Cardiac atrium fibroblast (primary cell): ENCODE measurements around the gene ZMYM1. TPM values are rescaled to one million over a fixed set of nuclear protein-coding genes. Genes with fewer than 3 reads are reported as not detected.

Experiments
- total RNA-seq: library from RNA; depleted of rRNA; stranded (reverse); fragments of >200 nt; gene quantifications from 2 replicates; pipeline ENCODE4 v1.2.3, GENCODE V29; 2015

ZMYM1 gene
- total RNA-seq, result 6.9 and 22.0 TPM in 2 replicates

GRCh38 chr1:35079003-35079930 lies at the start of gene ZMYM1:
Gene ZMYM1 (plus strand): TSS chr1:35079385. CDS start chr1:35093988, 14,603 bp downstream.

Other genes with a start within 250 kb of the ZMYM1 start
- gene SMIM12, start 219.6 kb upstream of the ZMYM1 start, total RNA-seq, result 28.4 and 43.9 TPM in 2 replicates
- 0.16 and 0.18 TPM in 2 replicates for gene DLGAP3, start 149.7 kb upstream of the ZMYM1 start, total RNA-seq
- 53.1 and 68.6 TPM in 2 replicates for gene TMEM35B, start 94.0 kb upstream of the ZMYM1 start, total RNA-seq
- 15.1 and 16.1 TPM in 2 replicates for gene ZMYM6, start 47.4 kb upstream of the ZMYM1 start, total RNA-seq
- gene SFPQ, start 113.8 kb downstream of the ZMYM1 start, total RNA-seq, result 81.0 and 81.4 TPM in 2 replicates
- 34.5 and 45.0 TPM in 2 replicates for gene ZMYM4, start 189.3 kb downstream of the ZMYM1 start, total RNA-seq